GM04504 (cell line): Measurements from ENCODE around the gene CLC.
"Not testable (repeated sequence)": the region's sequence is repeated elsewhere in the genome, so short reads cannot be mapped to it uniquely, and the experiment has no call there.

Source experiments
- DNase-seq: peaks from one replicate; pipeline ENCODE4 v3.0.0-alpha.2; 2012; ENCODE audit warnings: low read depth

The CLC gene

GRCh38 chr19:39729594-39729993, 8.2 kb downstream of the CLC start:
- DNase-seq = no peak

- no peak for DNase-seq
These were observed 9.8 kb downstream of the CLC start for GRCh38 chr19:39728040-39728439.

- no peak for DNase-seq
These were observed 10.6 kb downstream of the CLC start for GRCh38 chr19:39727070-39727800.

GRCh38 chr19:39725995-39726394, 11.8 kb downstream of the CLC start:
- DNase-seq = no peak

- not testable (repeated sequence) for DNase-seq
These were observed 17.7 kb downstream of the CLC start for GRCh38 chr19:39720144-39720543.

- no peak for DNase-seq
These were observed 27.4 kb downstream of the CLC start for GRCh38 chr19:39710333-39710890.

- no peak for DNase-seq
These were observed 28.6 kb downstream of the CLC start for GRCh38 chr19:39709026-39709872.

- DNase-seq = no peak
These were observed 29.2 kb downstream of the CLC start for GRCh38 chr19:39708594-39708993.

- DNase-seq = no peak
These were observed 32.1 kb downstream of the CLC start for GRCh38 chr19:39705578-39706188.

- no peak for DNase-seq
These were observed 33.4 kb downstream of the CLC start, which contains the start of gene LGALS14 for GRCh38 chr19:39704181-39705044. Gene LGALS14, plus strand, starts transcription at chr19:39704481. Its CDS starts 48 bp downstream, at chr19:39704529.

GRCh38 chr19:39701291-39701690, 36.5 kb downstream of the CLC start:
- DNase-seq = no peak

GRCh38 chr19:39698535-39698934, 39.3 kb downstream of the CLC start:
- no peak for DNase-seq

GRCh38 chr19:39696387-39696786, 41.4 kb downstream of the CLC start:
- no peak for DNase-seq

GRCh38 chr19:39695759-39696158, 42.1 kb downstream of the CLC start:
- no peak for DNase-seq

- DNase-seq = no peak
These were observed 45.0 kb downstream of the CLC start for GRCh38 chr19:39692822-39693221.

- no peak for DNase-seq
These were observed 45.7 kb downstream of the CLC start for GRCh38 chr19:39692166-39692565.

GRCh38 chr19:39688637-39689036, 49.2 kb downstream of the CLC start:
- not testable (repeated sequence) for DNase-seq

GRCh38 chr19:39686739-39687138, 51.1 kb downstream of the CLC start:
- no peak for DNase-seq

- DNase-seq = no peak
These were observed 53.6 kb downstream of the CLC start for GRCh38 chr19:39684267-39684666.

GRCh38 chr19:39681416-39681815, 56.4 kb downstream of the CLC start:
- DNase-seq = no peak
